ENCODE data around the gene TUBA8.
"Not testable (repeated sequence)": the region's sequence is repeated elsewhere in the genome, so short reads cannot be mapped to it uniquely, and the experiment has no call there.

TUBA8 gene

GRCh38 chr22:18114976-18115652 lies 4.5 kb downstream of the TUBA8 start:
- Mint-ChIP-seq H3K9me3 (no peaks in the 10 kb centered on the region), H3K27ac (no peak overlapping the region), H3K4me1 (ENCODE audit: low read depth in 2 of 2) (peaks cover 13 to 24% of the 10 kb centered on the region in 2 donors), H3K4me3 (no peak overlapping the region), H3K36me3 (ENCODE audit: insufficient read depth) (no peaks in the 10 kb centered on the region), H3K27me3 (peaks cover 9 to 18% of the 10 kb centered on the region in 2 donors)
- no peak for ATAC-seq (replicated peaks)
- no peak for DNase-seq

GRCh38 chr22:18115906-18116371 lies 5.3 kb downstream of the TUBA8 start:
- DNase-seq (no peak), ATAC-seq (replicated peaks) (no peak)
- H3K4me1 Mint-ChIP-seq (ENCODE audit: low read depth in 2 of 2) = peaks cover 11 to 22% of the 10 kb centered on the region in 2 donors
- no peaks in the 10 kb centered on the region for H3K36me3 Mint-ChIP-seq (ENCODE audit: insufficient read depth)
- no peaks in the 10 kb centered on the region for H3K9me3 Mint-ChIP-seq
- peak overlapping the region in 1 of 2 donors; percentile 22 for H3K27ac Mint-ChIP-seq
- H3K4me3 Mint-ChIP-seq = no peak overlapping the region
- peaks cover 3 to 10% of the 10 kb centered on the region in 2 donors for H3K27me3 Mint-ChIP-seq

GRCh38 chr22:18116634-18117033 lies 6.0 kb downstream of the TUBA8 start:
- no peaks in the 10 kb centered on the region for H3K36me3 Mint-ChIP-seq (ENCODE audit: insufficient read depth)
- H3K27ac Mint-ChIP-seq = no peak overlapping the region
- no peaks in the 10 kb centered on the region for H3K9me3 Mint-ChIP-seq
- ATAC-seq (replicated peaks) (no peak), DNase-seq (no peak)
- H3K27me3 Mint-ChIP-seq = peaks cover 0 to 3% of the 10 kb centered on the region in 2 donors
- H3K4me3 Mint-ChIP-seq = no peak overlapping the region
- peaks cover 11 to 22% of the 10 kb centered on the region in 2 donors for H3K4me1 Mint-ChIP-seq (ENCODE audit: low read depth in 2 of 2)

- no peak overlapping the region for H3K27ac Mint-ChIP-seq
- H3K36me3 Mint-ChIP-seq (ENCODE audit: insufficient read depth) = no peaks in the 10 kb centered on the region
- no peak overlapping the region for H3K4me3 Mint-ChIP-seq
- H3K4me1 Mint-ChIP-seq (ENCODE audit: low read depth in 2 of 2) = peaks cover 11 to 22% of the 10 kb centered on the region in 2 donors
- DNase-seq (no peak), ATAC-seq (replicated peaks) (no peak)
- no peaks in the 10 kb centered on the region for H3K27me3 Mint-ChIP-seq
- no peaks in the 10 kb centered on the region for H3K9me3 Mint-ChIP-seq
Measured at GRCh38 chr22:18118345-18118915, 7.8 kb downstream of the TUBA8 start.

- DNase-seq = no peak
- H3K4me3 Mint-ChIP-seq = no peak overlapping the region
- H3K36me3 Mint-ChIP-seq (ENCODE audit: insufficient read depth) = no peaks in the 10 kb centered on the region
- no peaks in the 10 kb centered on the region for H3K9me3 Mint-ChIP-seq
- no peaks in the 10 kb centered on the region for H3K27me3 Mint-ChIP-seq
- H3K27ac Mint-ChIP-seq = no peak overlapping the region
- peaks cover under 1 to 11% of the 10 kb centered on the region in 2 donors for H3K4me1 Mint-ChIP-seq (ENCODE audit: low read depth in 2 of 2)
- no peak for ATAC-seq (replicated peaks)
Measured at GRCh38 chr22:18119409-18120110, 9.0 kb downstream of the TUBA8 start.

- Mint-ChIP-seq H3K4me1 (ENCODE audit: low read depth in 2 of 2) (peaks cover 0 to 5% of the 10 kb centered on the region in 2 donors), H3K4me3 (no peak overlapping the region), H3K36me3 (ENCODE audit: insufficient read depth) (no peaks in the 10 kb centered on the region), H3K9me3 (no peaks in the 10 kb centered on the region), H3K27me3 (no peaks in the 10 kb centered on the region), H3K27ac (no peak overlapping the region)
- no peak for ATAC-seq (replicated peaks)
- no peak for DNase-seq
Measured at GRCh38 chr22:18120857-18121256, 10.2 kb downstream of the TUBA8 start.

- peaks cover 0 to 4% of the 10 kb centered on the region in 2 donors for H3K4me1 Mint-ChIP-seq (ENCODE audit: low read depth in 2 of 2)
- H3K36me3 Mint-ChIP-seq (ENCODE audit: insufficient read depth) = no peaks in the 10 kb centered on the region
- H3K27me3 Mint-ChIP-seq = no peaks in the 10 kb centered on the region
- H3K9me3 Mint-ChIP-seq = no peaks in the 10 kb centered on the region
- no peak overlapping the region for H3K4me3 Mint-ChIP-seq
- no peak for ATAC-seq (replicated peaks)
- H3K27ac Mint-ChIP-seq = no peak overlapping the region
- DNase-seq = no peak
Measured at GRCh38 chr22:18121506-18121905, 10.9 kb downstream of the TUBA8 start.

- Mint-ChIP-seq H3K27ac (no peak overlapping the region), H3K9me3 (no peaks in the 10 kb centered on the region), H3K36me3 (ENCODE audit: insufficient read depth) (no peaks in the 10 kb centered on the region), H3K4me3 (no peak overlapping the region), H3K4me1 (ENCODE audit: low read depth in 2 of 2) (peaks cover 0 to 4% of the 10 kb centered on the region in 2 donors), H3K27me3 (no peaks in the 10 kb centered on the region)
- ATAC-seq (replicated peaks) (no peak), DNase-seq (no peak)
Measured at GRCh38 chr22:18121954-18122554, 11.4 kb downstream of the TUBA8 start.

- not testable (repeated sequence) for H3K9me3 Mint-ChIP-seq
Measured at GRCh38 chr22:18123476-18124025, 12.9 kb downstream of the TUBA8 start.

GRCh38 chr22:18126606-18127005 lies 16.0 kb downstream of the TUBA8 start:
- Mint-ChIP-seq H3K27ac (peak overlapping the region in 1 of 2 donors; percentile 15), H3K36me3 (ENCODE audit: insufficient read depth) (peaks cover 3% of the 10 kb centered on the region), H3K27me3 (no peaks in the 10 kb centered on the region), H3K4me3 (no peak overlapping the region), H3K9me3 (no peaks in the 10 kb centered on the region), H3K4me1 (ENCODE audit: low read depth in 2 of 2) (no peaks in the 10 kb centered on the region)
- no peak for DNase-seq
- no peak for ATAC-seq (replicated peaks)

More at GRCh38 chr22:18123476-18124025, 12.9 kb downstream of the TUBA8 start:
- ATAC-seq (replicated peaks); H3K36me3 Mint-ChIP-seq (ENCODE audit: insufficient read depth); H3K27me3 Mint-ChIP-seq; DNase-seq; H3K4me3 Mint-ChIP-seq; H3K4me1 Mint-ChIP-seq (ENCODE audit: low read depth in 2 of 2); H3K27ac Mint-ChIP-seq: not testable (repeated sequence)

- Mint-ChIP-seq H3K9me3 (no peaks in the 10 kb centered on the region), H3K27me3 (no peaks in the 10 kb centered on the region), H3K36me3 (ENCODE audit: insufficient read depth) (peaks cover 3% of the 10 kb centered on the region), H3K27ac (no peak overlapping the region), H3K4me3 (no peak overlapping the region), H3K4me1 (ENCODE audit: low read depth in 2 of 2) (no peaks in the 10 kb centered on the region)
- DNase-seq (no peak), ATAC-seq (replicated peaks) (no peak)
Measured at GRCh38 chr22:18130018-18130417, 19.4 kb downstream of the TUBA8 start.

- no peaks in the 10 kb centered on the region for H3K4me1 Mint-ChIP-seq (ENCODE audit: low read depth in 2 of 2)
- H3K36me3 Mint-ChIP-seq (ENCODE audit: insufficient read depth) = peaks cover 3% of the 10 kb centered on the region
- no peaks in the 10 kb centered on the region for H3K9me3 Mint-ChIP-seq
- no peaks in the 10 kb centered on the region for H3K27me3 Mint-ChIP-seq
- H3K27ac Mint-ChIP-seq = no peak overlapping the region
- DNase-seq (no peak), ATAC-seq (replicated peaks) (no peak)
- no peak overlapping the region for H3K4me3 Mint-ChIP-seq
Measured at GRCh38 chr22:18130699-18131429, 20.3 kb downstream of the TUBA8 start.

GRCh38 chr22:18133452-18133851 lies 22.8 kb downstream of the TUBA8 start:
- no peak overlapping the region for H3K4me3 Mint-ChIP-seq
- no peak overlapping the region for H3K27ac Mint-ChIP-seq
- H3K27me3 Mint-ChIP-seq = no peaks in the 10 kb centered on the region
- ATAC-seq (replicated peaks) (no peak), DNase-seq (no peak)
- H3K36me3 Mint-ChIP-seq (ENCODE audit: insufficient read depth) = peaks cover 3% of the 10 kb centered on the region
- no peaks in the 10 kb centered on the region for H3K9me3 Mint-ChIP-seq
- no peaks in the 10 kb centered on the region for H3K4me1 Mint-ChIP-seq (ENCODE audit: low read depth in 2 of 2)
